A549 (cell line): Measurements from ENCODE around the gene SORCS3.

Experiments
- BHLHE40 ChIP-seq: IDR thresholded peaks from 2 replicates; pipeline ENCODE4 v1.6.1; 2012; ENCODE audit warnings: low read depth, low read length, inconsistent platforms
- EHF ChIP-seq: fragments of 250-450 bp; sonication (Bioruptor Pico); IDR thresholded peaks from 2 replicates; pipeline ENCODE4 v1.5.0; 2020; ENCODE audit warnings: mild to moderate bottlenecking
- EP300 ChIP-seq, 2 experiments: fragments of >200 bp; sonication (Bioruptor Twin); formaldehyde crosslinking; IDR thresholded peaks; 2 replicates in 1 of 2; 3 replicates in 1 of 2; pipeline ENCODE4 v1.6.1; 2016 to 2017
- MAFK ChIP-seq: fragments of 450-650 bp; IDR thresholded peaks from 2 replicates; pipeline ENCODE4 v1.6.1; 2014; ENCODE audit not compliant: partially characterized antibody
- MYC ChIP-seq: IDR thresholded peaks from 2 replicates; pipeline ENCODE4 v1.6.1; 2012; ENCODE audit warnings: mild to moderate bottlenecking, inconsistent platforms, low read length, improper control_type of control experiment, borderline replicate concordance
- NFE2L2 ChIP-seq: fragments of 150-350 bp; conservative IDR thresholded peaks from 2 replicates; pipeline ENCODE4 v1.6.1; 2014; ENCODE audit warnings: low read length
- POLR2A ChIP-seq: IDR thresholded peaks from 2 replicates; pipeline ENCODE4 v1.6.1; 2012; ENCODE audit warnings: mild to moderate bottlenecking, low read length
- POLR2AphosphoS2 ChIP-seq: conservative IDR thresholded peaks from 2 replicates; pipeline ENCODE4 v1.6.1; 2012; ENCODE audit warnings: low read length, improper control_type of control experiment, inconsistent platforms
- RAD21 ChIP-seq, 2 experiments: fragments of >200 bp in 1 of 2; sonication (Bioruptor Twin) in 1 of 2; formaldehyde crosslinking in 1 of 2; IDR thresholded peaks in 1 of 2; conservative IDR thresholded peaks in 1 of 2; 2 replicates in 1 of 2; 3 replicates in 1 of 2; pipeline ENCODE4 v1.6.1; 2012 to 2018; ENCODE audit warnings: inconsistent platforms in 1 of 2
- RCOR1 ChIP-seq: fragments of 150-350 bp; IDR thresholded peaks from 2 replicates; pipeline ENCODE4 v1.6.1; 2014; ENCODE audit warnings: antibody characterized with exemption, low read length, low read depth
- SMC3 ChIP-seq: fragments of >200 bp; sonication (Bioruptor Twin); formaldehyde crosslinking; IDR thresholded peaks from 3 replicates; pipeline ENCODE4 v1.6.1; 2018; ENCODE audit warnings: inconsistent platforms
- TF ChIP-seq, protein P1 (sequence below): fragments of 450-650 bp; IDR thresholded peaks from 2 replicates; pipeline ENCODE4 v1.6.1; 2014; ENCODE audit warnings: antibody characterized with exemption
- TF ChIP-seq, protein P2 (sequence below): fragments of >200 bp; sonication (Bioruptor Twin); formaldehyde crosslinking; IDR thresholded peaks from 3 replicates; pipeline ENCODE4 v1.5.1; 2016
- TF ChIP-seq, protein P3 (sequence below): IDR thresholded peaks from 2 replicates; pipeline ENCODE4 v1.6.1; 2012; ENCODE audit warnings: low read depth, borderline replicate concordance

DNA sequence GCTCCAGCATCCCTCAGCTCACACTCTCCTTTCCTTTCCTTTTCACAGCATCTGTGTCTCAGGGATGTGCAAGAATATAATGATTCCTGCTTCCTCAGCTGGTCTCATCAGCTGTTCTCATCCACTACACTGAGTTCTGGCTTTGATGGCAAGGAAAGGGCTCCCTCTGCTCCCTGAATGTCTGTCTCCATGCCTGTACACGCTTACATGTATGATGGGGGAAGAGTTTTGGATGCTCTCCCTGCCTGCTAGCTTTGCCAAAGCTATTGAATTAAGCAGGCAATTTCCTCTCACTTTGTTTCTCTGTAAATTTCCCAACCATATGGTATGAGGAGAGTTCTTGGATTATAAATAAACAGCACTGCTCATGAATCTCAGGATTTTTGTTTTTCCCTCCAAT is 254.5 kb downstream of the SORCS3 start:
- TF ChIP-seq MAFK (no peak), POLR2A (no peak), RCOR1 (no peak), BHLHE40 (no peak), MYC (no peak), POLR2AphosphoS2 (no peak), NFE2L2 (no peak), SMC3 (no peak), RAD21 (conservative IDR thresholded peaks at IDR 0.05 in 1 of 2, IDR thresholded peaks at IDR 0.05 in 1 of 2) (no peak), EP300 (IDR thresholded peaks at IDR 0.05) (no peak), EHF (no peak)
- TF ChIP-seq, protein P1, sequence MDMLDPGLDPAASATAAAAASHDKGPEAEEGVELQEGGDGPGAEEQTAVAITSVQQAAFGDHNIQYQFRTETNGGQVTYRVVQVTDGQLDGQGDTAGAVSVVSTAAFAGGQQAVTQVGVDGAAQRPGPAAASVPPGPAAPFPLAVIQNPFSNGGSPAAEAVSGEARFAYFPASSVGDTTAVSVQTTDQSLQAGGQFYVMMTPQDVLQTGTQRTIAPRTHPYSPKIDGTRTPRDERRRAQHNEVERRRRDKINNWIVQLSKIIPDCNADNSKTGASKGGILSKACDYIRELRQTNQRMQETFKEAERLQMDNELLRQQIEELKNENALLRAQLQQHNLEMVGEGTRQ: no peak
- TF ChIP-seq, protein P2, sequence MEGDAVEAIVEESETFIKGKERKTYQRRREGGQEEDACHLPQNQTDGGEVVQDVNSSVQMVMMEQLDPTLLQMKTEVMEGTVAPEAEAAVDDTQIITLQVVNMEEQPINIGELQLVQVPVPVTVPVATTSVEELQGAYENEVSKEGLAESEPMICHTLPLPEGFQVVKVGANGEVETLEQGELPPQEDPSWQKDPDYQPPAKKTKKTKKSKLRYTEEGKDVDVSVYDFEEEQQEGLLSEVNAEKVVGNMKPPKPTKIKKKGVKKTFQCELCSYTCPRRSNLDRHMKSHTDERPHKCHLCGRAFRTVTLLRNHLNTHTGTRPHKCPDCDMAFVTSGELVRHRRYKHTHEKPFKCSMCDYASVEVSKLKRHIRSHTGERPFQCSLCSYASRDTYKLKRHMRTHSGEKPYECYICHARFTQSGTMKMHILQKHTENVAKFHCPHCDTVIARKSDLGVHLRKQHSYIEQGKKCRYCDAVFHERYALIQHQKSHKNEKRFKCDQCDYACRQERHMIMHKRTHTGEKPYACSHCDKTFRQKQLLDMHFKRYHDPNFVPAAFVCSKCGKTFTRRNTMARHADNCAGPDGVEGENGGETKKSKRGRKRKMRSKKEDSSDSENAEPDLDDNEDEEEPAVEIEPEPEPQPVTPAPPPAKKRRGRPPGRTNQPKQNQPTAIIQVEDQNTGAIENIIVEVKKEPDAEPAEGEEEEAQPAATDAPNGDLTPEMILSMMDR: no peak
- TF ChIP-seq, protein P3, sequence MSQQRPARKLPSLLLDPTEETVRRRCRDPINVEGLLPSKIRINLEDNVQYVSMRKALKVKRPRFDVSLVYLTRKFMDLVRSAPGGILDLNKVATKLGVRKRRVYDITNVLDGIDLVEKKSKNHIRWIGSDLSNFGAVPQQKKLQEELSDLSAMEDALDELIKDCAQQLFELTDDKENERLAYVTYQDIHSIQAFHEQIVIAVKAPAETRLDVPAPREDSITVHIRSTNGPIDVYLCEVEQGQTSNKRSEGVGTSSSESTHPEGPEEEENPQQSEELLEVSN: no peak
